DMS53 treated with DMSO at 0.1 percent for 48 hours (cell line): ENCODE results near the gene TBX18.

Experiments used
- DNase-seq: peaks from one replicate; lab custom pipeline; 2025; ENCODE audit not compliant: unreplicated experiment; lab: John Stamatoyannopoulos, UW

Gene TBX18

DNA sequence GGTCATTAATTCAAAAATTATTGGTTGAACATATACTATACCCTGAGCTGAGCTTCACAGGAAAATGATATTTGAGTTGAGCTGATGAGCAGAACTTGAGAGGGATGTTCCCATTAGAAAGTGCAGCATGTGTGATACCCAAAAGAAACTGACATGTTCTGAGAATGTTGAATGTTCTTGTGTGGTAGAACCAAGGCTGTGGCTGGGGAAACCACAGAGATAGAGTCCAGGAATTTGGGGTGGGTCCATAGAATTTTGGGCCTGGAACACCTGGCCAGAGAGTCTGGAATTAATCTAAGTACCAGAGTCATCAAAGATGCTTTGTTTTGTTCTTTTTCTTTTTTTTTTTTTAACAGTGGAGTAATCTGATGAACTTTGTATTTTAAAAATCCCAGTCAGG is 88.7 kb downstream of the TBX18 start:
- DNase-seq = no peak

DNA sequence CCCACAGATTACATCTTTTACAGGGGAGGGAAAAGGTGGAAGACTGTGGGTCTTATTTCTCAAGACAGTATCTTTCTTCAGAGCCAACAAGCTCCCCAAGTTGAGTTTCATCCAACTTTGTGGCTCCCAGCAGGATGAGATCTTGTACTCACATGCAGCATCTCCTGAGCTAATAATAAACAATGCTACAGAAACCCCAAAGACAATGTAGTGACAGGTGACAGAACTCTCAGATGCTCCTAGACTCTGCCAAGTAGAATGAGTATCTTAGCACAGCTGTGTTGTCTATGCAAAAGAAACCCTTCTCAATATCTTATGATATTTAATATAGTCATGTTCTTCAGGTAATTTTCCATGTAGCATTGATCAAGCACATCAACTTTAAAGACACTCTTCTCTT is 90.0 kb downstream of the TBX18 start:
- DNase-seq = no peak

DNA sequence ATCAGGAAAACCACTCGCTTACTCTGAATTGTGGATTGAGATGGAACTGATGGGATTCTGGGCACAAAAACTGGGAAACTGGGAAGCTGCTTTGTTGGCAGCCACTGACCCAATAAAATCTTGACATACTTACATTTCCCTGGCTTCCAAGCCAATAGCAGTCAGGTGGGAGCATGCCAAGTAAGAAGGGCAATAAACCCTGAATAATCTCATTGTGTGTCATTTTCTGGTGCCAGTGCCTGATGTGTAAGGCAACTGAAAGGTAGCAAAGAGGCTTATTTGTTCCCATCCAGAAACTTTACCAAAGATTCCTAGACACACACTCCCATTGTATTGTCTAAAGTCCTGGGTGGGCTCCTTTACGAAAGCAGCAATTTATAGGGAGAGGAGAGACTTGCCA is 93.2 kb downstream of the TBX18 start:
- DNase-seq = no peak

DNA sequence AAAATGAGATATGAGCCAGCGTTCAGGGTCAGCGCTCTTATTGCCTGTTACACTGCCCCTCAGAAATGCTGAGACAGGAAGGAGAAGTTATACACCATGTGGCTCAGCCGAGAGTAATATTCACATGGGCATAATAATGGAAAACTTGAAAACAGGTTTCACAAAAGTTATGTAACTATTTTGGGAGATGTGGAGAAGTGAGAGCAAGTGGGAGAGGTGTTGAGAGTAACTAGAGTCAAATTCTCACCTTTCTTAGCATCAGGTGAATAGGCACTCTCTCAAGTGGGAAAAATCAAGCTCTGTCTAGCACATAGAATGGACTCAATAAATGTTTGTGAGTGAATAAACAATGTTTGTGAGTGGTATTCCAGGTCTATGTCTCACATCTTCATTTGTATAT is 94.5 kb downstream of the TBX18 start:
- no peak for DNase-seq

DNA sequence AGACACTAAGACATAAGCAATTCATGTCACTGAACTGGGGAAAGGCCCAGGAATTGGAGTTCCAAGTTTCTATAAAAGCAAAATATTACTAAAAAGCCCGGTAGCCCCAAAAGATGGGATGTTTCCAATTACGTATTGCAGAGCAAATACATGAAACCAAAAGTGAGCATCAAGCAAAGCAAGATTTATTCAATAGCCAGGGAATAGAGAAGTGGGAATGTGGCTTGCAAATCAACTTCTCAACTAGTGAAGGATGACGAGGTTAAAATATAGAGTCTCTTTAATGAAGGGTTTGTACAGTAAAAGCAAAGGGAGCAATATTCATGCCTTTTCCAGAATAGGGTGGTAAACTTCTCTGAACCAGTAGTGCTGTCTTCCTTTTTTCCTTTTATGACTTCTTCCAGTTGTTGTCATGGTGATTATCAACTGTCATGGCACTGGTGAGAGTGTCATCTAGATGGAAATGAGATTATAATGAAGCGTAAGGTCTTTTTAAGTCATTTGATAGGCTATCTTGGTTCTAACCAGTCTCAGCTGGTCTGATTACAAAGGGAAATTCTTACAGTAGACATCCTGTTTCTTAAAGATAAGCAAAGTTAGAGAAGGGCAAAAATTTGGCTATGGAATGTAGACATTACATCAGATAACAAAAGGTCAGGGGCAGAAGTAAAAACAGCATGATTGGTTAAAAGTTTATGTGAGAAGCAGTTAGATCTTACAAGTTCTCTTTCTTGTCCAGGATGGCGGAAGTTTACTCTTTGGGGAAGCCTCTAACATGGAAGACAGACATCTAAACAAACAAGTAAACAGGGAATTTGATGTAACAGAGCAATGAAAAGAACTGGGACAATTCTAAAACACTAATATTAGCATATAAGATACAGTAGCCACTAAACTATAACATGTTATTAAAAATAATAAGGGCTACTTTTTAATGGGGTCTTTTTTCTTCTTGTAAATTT is 96.9 kb downstream of the TBX18 start:
- DNase-seq = no peak

DNA sequence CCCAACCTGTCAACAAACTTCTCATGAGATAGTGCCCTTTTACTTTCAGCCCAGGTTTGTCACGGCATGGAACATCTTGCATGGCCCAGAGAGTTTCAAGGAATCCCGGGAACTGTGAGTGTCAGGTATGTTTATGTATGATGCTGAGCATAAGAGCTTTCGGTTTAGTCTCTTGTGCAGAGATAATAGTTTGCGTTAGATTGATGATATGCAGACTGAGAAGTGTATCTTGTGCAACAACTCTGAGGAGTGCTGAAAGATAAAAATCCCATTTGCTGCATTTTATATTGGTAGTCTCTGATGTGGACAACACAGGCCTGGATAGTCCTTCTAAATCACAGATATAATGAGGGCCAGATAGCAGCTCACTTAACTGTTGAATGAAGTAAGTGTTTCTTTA is 99.0 kb downstream of the TBX18 start:
- no peak for DNase-seq

DNA sequence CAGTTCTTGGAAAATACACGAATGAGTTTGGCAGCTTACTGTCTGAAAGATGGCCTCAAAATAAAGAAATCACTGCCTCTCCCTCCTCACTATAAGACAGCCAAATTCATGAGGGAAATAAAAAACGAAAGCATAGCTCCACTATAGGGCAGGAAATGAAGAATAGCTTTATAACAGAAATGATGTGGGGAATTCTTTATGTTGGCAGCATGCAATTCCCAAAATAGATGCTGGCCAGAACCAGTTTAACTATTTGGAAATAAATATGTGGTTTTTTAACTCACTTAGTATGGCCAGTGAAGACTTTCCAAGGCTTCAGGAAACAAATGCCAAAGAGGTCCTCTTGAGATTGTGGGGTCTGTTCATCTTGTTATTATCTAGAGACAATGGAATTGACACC is 100.5 kb downstream of the TBX18 start:
- no peak for DNase-seq

DNA sequence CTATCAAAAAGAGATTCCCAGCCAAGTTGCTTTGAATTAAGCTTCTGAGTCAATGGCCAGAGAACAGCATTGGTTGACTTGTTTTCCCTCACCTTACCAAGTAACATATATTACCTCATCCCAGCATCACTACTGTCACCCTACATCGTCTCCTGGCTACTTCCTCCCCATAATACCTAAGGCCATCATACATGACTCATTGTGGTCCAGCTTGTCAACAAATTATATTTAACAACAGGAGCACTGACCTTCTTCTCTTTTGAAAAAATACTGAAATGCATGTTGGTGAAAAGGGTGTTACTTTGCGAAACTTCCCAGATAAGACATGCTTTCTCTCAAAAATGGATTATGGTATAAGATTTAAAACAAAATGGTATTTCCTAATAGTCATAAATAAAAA is 106.9 kb downstream of the TBX18 start:
- no peak for DNase-seq

DNA sequence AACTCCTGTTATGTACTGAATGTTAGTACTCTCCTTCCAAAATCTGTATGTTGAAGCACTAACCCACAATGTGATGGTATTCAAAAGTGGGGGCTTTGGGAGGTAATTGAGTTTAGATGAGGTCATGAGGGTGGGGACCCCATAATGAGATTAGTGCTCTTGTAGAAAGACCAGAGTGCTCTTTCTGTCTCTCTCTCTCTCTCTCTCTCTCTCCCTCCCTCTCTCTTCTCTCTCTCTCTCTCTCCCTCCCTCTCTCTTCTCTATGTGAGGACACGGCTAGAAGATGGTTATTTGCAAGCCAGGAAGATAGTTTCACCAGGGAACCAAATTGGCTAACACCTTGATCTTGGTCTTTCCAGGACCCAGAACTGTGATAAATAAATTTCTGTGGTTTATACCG is 107.4 kb downstream of the TBX18 start:
- DNase-seq = no peak

DNA sequence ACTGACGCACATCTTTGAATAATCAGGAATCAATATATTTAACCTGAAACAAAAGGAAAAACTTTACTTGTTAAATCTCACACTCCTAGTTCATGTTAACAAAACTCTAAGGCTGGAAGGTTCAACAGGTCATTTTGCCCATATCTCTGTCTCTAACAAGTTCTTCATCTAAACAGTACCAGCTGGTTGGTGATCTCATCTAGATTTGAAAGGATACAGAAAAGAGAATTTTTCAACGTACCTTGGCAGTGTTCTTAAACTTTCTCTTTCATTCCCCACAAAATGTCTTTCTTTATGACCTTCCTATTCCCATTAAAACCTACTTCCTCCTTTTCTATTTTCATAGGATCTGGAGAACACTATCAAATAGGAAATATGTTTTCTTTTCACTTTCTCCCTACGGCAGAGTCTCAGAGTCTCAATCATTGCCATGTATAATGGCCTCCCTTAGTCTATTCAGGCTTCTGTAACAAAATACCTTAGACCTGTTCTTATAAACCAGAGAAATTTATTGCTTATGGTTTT is 111.3 kb downstream of the TBX18 start:
- no peak for DNase-seq

DNA sequence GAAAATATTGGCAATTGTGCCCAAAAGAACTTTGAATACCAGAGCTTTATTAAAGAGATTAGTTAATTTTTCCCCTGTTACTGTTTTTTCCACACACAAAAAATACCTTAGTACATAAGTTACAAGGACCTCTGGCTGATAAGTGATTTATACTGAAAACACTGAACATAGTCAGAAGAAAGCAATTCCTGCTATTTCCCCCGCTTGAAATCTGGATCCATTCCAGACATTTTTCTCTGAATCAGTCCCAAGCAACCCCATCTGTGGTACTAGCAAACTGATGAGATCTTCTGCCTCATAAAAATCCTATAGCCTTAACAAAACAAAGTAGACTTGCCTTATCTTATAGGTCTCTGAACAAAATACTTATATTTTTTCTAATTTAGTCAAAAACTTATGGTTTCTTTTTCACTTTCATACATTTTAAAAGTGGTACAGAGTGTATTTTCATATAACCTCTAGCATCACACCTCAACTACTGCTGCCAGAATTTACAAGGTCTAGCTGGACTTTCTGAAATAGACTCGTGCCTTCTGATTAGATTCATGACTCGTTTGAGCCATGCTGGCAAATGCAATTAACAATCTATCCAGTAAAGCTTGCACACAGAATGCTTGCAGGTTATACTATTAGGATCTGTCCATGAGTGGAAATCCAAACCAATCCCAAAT is 111.9 kb downstream of the TBX18 start:
- DNase-seq = no peak

DNA sequence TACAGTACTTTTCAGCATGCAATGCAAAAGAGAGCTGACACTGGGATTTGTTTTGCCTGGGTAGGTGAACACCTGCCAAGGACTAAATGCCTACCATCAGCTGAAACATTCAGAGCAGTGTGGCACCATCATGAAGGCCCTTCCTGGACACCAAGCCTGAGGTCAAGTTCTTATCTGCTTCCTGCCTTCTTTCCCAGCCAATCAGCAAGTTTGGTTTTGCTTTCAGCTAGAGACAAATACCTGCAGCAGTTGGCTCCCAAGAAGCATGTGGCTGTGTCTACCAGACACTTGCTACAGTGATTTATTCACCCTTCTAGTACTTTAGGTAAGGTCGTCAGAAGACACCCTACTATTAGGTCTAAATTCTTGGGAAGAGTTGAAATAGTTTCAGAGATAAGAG is 112.8 kb downstream of the TBX18 start:
- DNase-seq = no peak

DNA sequence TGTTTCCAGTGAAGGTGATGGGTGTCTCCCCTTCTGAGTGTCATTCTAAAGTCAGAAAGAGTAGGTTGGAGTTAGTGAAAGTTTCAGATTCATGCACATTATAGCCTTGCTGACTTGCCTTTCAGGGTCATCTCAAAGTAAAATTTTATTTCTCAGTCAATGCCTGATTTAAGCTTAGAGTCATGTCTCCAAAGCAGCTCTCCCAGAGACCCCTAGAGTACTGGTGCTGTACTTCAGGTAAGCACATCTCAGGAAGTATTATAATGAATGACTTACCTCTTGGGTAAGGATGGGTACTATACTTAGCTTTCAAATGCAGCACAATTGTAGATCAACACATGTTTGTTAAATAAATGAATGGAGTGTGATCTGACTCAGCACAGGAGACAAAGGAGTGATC is 116.0 kb downstream of the TBX18 start:
- DNase-seq = no peak

DNA sequence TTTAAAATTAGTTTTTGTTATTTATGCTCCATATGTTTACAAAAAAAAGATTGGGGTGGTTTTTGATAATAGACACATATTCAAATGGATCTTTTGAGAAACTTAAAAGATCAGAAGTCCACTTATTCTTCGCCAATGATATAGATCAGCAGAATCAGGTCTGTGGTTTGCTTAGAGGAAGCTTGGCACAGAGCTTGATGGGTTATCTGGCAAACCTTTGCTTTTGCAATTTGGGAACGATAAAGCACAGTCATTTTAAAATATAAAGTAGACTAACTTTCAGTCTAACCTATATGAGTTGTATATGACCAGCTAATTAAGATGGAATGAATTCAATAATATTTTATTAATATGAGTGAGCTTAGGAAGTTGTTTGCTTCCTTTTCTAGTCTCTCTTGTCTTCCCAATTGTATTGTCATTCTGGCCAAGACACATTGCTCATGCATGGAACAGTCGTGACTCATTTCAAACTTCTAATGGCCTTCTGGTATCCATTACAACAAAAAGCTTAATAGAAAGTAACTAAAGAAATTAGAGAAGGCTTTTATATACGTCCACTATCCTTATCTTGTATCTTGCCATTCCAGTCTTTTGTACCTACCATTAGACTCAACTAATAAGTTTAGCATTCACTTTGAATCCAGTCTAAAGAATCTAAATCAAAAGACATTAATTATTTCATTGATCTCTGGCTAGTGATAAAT is 118.7 kb downstream of the TBX18 start:
- no peak for DNase-seq

DNA sequence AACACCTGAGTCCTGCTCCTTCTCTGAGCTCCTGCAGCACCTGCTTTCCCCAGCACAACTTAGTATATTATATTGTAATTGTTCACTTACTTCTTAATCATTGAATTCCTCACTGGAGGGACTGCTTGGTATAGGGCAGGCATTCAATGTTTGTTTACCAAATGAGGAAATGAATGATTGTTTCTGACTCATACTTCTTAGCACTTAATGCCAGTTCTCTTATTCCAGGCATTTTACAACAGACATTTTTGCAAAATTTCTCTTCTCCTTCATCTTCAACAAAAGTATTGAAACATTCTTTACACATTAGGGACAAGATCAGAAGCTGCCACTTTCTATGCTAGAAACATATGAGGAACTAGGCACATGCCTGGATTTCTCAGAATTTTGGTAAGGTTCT is 119.4 kb downstream of the TBX18 start:
- DNase-seq = peak; percentile 24

DNA sequence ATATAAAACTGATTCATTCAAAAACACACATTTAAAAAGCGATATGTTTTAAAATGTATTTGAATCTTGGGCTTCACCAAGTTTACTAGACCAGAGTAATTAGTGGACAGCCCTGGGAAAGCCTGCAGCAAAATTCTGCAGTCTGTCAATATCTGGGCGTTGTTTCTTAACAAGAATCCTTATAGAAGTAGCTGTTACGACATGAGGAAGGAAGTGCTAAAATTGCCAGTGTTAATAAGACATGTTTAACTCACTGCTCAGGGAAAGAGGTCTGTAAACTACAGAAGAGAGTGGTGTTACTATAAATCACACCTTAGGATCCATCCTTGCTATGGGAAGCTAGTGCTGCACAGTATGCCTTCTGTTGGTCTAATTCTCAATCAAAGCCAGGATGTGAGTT is 120.6 kb downstream of the TBX18 start:
- no peak for DNase-seq

DNA sequence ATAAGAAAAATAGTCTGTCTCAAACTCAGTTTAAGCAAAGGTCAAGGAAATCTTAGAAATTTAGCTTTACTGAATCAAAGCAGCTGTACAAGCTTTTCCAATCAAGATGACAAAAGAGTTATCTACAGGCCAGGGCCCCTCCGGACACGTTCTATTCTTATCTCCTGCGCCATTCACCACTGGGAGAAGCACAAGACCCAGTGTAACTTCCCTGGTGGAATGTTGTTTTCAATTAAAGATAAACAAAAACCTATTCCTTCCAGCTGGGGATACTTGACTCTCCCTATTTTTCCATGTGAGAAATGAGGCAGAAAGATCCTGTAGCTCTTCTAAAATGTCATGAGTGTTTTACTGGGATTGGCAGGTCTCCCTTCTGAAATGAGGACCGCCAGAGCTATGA is 123.3 kb downstream of the TBX18 start:
- DNase-seq = no peak

DNA sequence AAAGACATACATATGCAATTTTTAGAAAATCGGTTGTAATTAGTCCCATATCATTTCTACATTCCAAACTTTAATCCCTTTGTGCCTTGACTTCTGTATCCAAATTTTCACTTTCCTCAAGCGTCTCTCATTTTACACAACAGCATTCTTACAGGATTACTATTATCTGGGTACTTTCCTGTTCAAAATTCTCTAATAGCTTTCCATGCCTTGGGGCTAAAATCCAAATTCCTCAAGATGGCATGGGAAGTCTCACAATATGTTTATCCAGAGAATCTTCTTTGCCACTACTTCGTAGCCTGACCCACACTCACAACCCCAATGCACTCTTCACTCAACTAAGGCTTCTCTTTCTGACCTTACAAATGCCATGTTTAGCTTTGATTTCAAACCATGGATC is 125.0 kb downstream of the TBX18 start:
- no peak for DNase-seq

DNA sequence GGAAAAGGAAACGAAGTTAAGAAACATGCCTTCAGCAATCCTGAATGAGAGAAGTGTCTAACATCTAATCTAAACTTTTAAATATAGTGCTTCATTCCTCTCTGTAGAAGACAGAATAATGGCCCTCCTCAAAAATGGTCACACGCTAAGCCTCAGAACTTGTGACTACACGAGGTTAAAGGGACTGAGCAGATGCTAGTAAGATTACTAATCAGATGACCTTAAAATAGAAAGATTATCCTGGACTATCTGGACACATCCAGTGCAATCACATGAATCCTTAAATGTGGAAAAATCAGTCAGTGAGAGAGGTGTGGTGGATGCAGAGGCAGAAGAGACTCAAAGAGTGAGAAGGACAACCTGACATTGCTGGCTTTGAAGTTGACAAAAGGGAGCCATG is 126.1 kb downstream of the TBX18 start:
- no peak for DNase-seq
